Measurements from ENCODE around the gene PLEKHG2.

GRCh38 chr19:39413911-39414608 is 1.6 kb downstream of the PLEKHG2 start:
- TF ChIP-seq CTCF (IDR thresholded peaks at IDR 0.05; ENCODE audit: low read length) (peak; percentile 21; the same call in 1 of the 2 replicates), EZH2 (optimal IDR thresholded peaks at IDR 0.05; ENCODE audit: low read depth, low read length) (no peak)
